ENCODE data around the gene ICAM2.

Gene ICAM2

DNA sequence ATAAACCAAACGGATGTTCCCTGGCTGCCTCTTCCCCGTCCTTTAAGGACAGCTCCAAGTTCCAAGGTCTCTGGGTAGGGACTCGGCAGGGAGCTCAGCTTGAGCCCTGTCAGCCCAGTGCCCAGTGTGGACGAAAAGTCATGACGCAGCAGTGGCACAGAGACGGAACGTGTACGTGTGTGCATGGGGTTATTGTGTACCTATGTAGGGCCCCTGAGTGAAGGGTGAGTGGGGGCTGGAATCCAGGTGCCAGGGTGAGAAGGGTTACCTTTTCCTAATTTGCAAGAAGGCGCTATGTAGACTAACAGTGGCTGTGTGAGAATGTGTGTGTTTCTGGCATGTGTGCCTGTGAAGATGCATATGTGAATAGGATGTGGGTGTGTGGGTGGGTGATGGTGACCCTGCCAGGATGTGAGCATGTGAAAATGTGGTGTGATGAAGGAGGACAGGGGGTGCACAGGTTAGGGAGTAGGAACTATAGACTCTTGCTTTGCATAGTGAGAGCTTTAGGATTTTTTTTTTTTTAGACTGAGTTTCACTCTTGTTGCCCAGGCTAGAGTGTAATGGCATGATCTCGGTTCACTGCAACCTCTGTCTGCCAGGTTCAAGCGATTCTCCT, 53.7 kb downstream of the ICAM2 start:
- no peak overlapping the region for H3K23ac ChIP-seq (ENCODE audit: low read length)
- no peak overlapping the region for H2BK12ac ChIP-seq (ENCODE audit: low read length)
- no peak overlapping the region for H3K9ac ChIP-seq (ENCODE audit: low read length)
- H3K4ac ChIP-seq (ENCODE audit: low read depth, low read length) = no peak overlapping the region
- no peaks in the 10 kb centered on the region for H3K4me1 ChIP-seq (ENCODE audit: control insufficient read depth in 1 of 2, insufficient read depth in 2 of 2, low read length in 2 of 2)
- H3K4me2 ChIP-seq (ENCODE audit: low read length) = no peak overlapping the region
- no peak for DNase-seq
- no peaks in the 10 kb centered on the region for H3K79me2 ChIP-seq (ENCODE audit: control insufficient read depth, insufficient read depth, low read length, poor library complexity)
- no peak overlapping the region for H3K27ac ChIP-seq (ENCODE audit: low read depth, low read length)
- no peaks in the 10 kb centered on the region for H3K36me3 ChIP-seq (ENCODE audit: control insufficient read depth in 1 of 2, insufficient read depth in 2 of 2, low read length in 2 of 2)
- H3K14ac ChIP-seq (ENCODE audit: low read length) = no peak overlapping the region
- H4K91ac ChIP-seq (ENCODE audit: low read depth, low read length) = no peak overlapping the region
- no peak overlapping the region for H4K12ac ChIP-seq (ENCODE audit: low read depth, low read length)
- H4K8ac ChIP-seq (ENCODE audit: low read depth, low read length) = no peak overlapping the region
- H2AFZ ChIP-seq (ENCODE audit: insufficient read depth, low read length, poor library complexity) = no peak overlapping the region
- H3K18ac ChIP-seq (ENCODE audit: low read length) = no peak overlapping the region
- no peak overlapping the region for H2BK120ac ChIP-seq (ENCODE audit: insufficient read depth, low read length, poor library complexity)
- no CpG with 5 or more reads among the region's 11 CpGs for WGBS (ENCODE audit: extremely low coverage, insufficient coverage, insufficient read length)
- no peak overlapping the region for H2BK5ac ChIP-seq (ENCODE audit: low read depth, low read length, poor library complexity)
- H3K27me3 ChIP-seq (ENCODE audit: insufficient read depth, low read length) = no peaks in the 10 kb centered on the region
- no peak overlapping the region for H3K4me3 ChIP-seq (ENCODE audit: low read depth, low read length)
- H3K9me3 ChIP-seq (ENCODE audit: insufficient read depth, low read depth, low read length) = peaks cover 3% of the 10 kb centered on the region
- no peaks in the 10 kb centered on the region for H3K79me1 ChIP-seq (ENCODE audit: low read length)
- no peak overlapping the region for H2AK5ac ChIP-seq (ENCODE audit: low read length)

- H3K36me3 ChIP-seq (ENCODE audit: control insufficient read depth in 1 of 2, insufficient read depth in 2 of 2, low read length in 2 of 2) = no peaks in the 10 kb centered on the region
- no peak overlapping the region for H3K4me2 ChIP-seq (ENCODE audit: low read length)
- H3K4ac ChIP-seq (ENCODE audit: low read depth, low read length) = no peak overlapping the region
- H3K27ac ChIP-seq (ENCODE audit: low read depth, low read length) = no peak overlapping the region
- no peaks in the 10 kb centered on the region for H3K4me1 ChIP-seq (ENCODE audit: control insufficient read depth in 1 of 2, insufficient read depth in 2 of 2, low read length in 2 of 2)
- no peak overlapping the region for H2AFZ ChIP-seq (ENCODE audit: insufficient read depth, low read length, poor library complexity)
- no CpG with 5 or more reads among the region's 4 CpGs for WGBS (ENCODE audit: extremely low coverage, insufficient coverage, insufficient read length)
- H3K14ac ChIP-seq (ENCODE audit: low read length) = no peak overlapping the region
- no peaks in the 10 kb centered on the region for H3K27me3 ChIP-seq (ENCODE audit: insufficient read depth, low read length)
- no peaks in the 10 kb centered on the region for H3K79me2 ChIP-seq (ENCODE audit: control insufficient read depth, insufficient read depth, low read length, poor library complexity)
- H2BK12ac ChIP-seq (ENCODE audit: low read length) = no peak overlapping the region
- H2AK5ac ChIP-seq (ENCODE audit: low read length) = no peak overlapping the region
- H3K9ac ChIP-seq (ENCODE audit: low read length) = no peak overlapping the region
- no peak overlapping the region for H4K91ac ChIP-seq (ENCODE audit: low read depth, low read length)
- no peak for DNase-seq
- peaks cover 4% of the 10 kb centered on the region for H3K9me3 ChIP-seq (ENCODE audit: insufficient read depth, low read depth, low read length)
- no peak overlapping the region for H3K23ac ChIP-seq (ENCODE audit: low read length)
- H2BK5ac ChIP-seq (ENCODE audit: low read depth, low read length, poor library complexity) = no peak overlapping the region
- no peak overlapping the region for H3K4me3 ChIP-seq (ENCODE audit: low read depth, low read length)
- no peak overlapping the region for H4K12ac ChIP-seq (ENCODE audit: low read depth, low read length)
- H3K79me1 ChIP-seq (ENCODE audit: low read length) = no peaks in the 10 kb centered on the region
- no peak overlapping the region for H4K8ac ChIP-seq (ENCODE audit: low read depth, low read length)
- H2BK120ac ChIP-seq (ENCODE audit: insufficient read depth, low read length, poor library complexity) = no peak overlapping the region
- no peak overlapping the region for H3K18ac ChIP-seq (ENCODE audit: low read length)
Observed at GRCh38 chr17:63963123-63963522, 57.3 kb downstream of the ICAM2 start.

DNA sequence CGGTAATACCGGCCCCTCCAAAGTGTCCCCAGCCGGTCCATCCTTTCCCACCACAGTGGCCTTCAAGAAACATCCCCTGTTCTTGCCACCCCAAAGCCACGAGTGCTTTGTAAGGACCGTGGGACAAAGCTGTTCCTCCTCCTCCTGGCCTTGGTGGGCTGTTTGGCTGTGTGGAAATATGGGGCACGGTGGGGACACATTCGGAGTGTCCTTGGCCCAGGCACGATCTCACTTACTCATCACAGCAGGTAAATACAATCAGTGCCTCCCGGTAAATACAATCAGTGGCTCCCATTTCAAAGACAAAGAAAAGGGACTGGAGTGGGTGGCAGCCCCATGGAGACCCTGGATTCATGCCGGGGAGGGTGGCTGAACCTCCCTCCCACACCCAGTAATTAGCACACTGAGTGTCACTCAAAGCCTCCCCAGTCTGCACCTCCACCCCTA, 58.1 kb downstream of the ICAM2 start:
- Histone ChIP-seq H4K91ac (ENCODE audit: low read depth, low read length) (no peak overlapping the region), H3K27me3 (ENCODE audit: insufficient read depth, low read length) (no peaks in the 10 kb centered on the region)
- no CpG with 5 or more reads among the region's 10 CpGs for WGBS (ENCODE audit: extremely low coverage, insufficient coverage, insufficient read length)

GRCh38 chr17:63961355-63962212, 58.8 kb downstream of the ICAM2 start:
- WGBS (ENCODE audit: extremely low coverage, insufficient coverage, insufficient read length) = no CpG with 5 or more reads among the region's 37 CpGs
- Histone ChIP-seq H3K9ac (ENCODE audit: low read length) (no peak overlapping the region), H4K12ac (ENCODE audit: low read depth, low read length) (no peak overlapping the region), H3K18ac (ENCODE audit: low read length) (no peak overlapping the region), H3K36me3 (ENCODE audit: control insufficient read depth in 1 of 2, insufficient read depth in 2 of 2, low read length in 2 of 2) (no peaks in the 10 kb centered on the region), H2BK12ac (ENCODE audit: low read length) (no peak overlapping the region), H2BK120ac (ENCODE audit: insufficient read depth, low read length, poor library complexity) (no peak overlapping the region), H3K4me2 (ENCODE audit: low read length) (no peak overlapping the region), H4K91ac (ENCODE audit: low read depth, low read length) (no peak overlapping the region), H2BK5ac (ENCODE audit: low read depth, low read length, poor library complexity) (no peak overlapping the region), H3K27ac (ENCODE audit: low read depth, low read length) (no peak overlapping the region), H3K4me3 (ENCODE audit: low read depth, low read length) (no peak overlapping the region), H3K4ac (ENCODE audit: low read depth, low read length) (no peak overlapping the region), H3K79me1 (ENCODE audit: low read length) (no peaks in the 10 kb centered on the region), H3K27me3 (ENCODE audit: insufficient read depth, low read length) (no peaks in the 10 kb centered on the region), H3K9me3 (ENCODE audit: insufficient read depth, low read depth, low read length) (peaks cover 4% of the 10 kb centered on the region), H2AFZ (ENCODE audit: insufficient read depth, low read length, poor library complexity) (no peak overlapping the region), H3K79me2 (ENCODE audit: control insufficient read depth, insufficient read depth, low read length, poor library complexity) (no peaks in the 10 kb centered on the region), H3K23ac (ENCODE audit: low read length) (no peak overlapping the region), H3K14ac (ENCODE audit: low read length) (no peak overlapping the region), H3K4me1 (ENCODE audit: control insufficient read depth in 1 of 2, insufficient read depth in 2 of 2, low read length in 2 of 2) (no peaks in the 10 kb centered on the region), H2AK5ac (ENCODE audit: low read length) (no peak overlapping the region), H4K8ac (ENCODE audit: low read depth, low read length) (no peak overlapping the region)
- DNase-seq = peak; percentile 13 to 44

More for the DNA sequence above, 58.1 kb downstream of the ICAM2 start:
- Histone ChIP-seq H3K18ac (ENCODE audit: low read length) (no peak overlapping the region), H4K12ac (ENCODE audit: low read depth, low read length) (no peak overlapping the region), H3K27ac (ENCODE audit: low read depth, low read length) (no peak overlapping the region), H3K4me3 (ENCODE audit: low read depth, low read length) (no peak overlapping the region), H2AK5ac (ENCODE audit: low read length) (no peak overlapping the region), H4K8ac (ENCODE audit: low read depth, low read length) (no peak overlapping the region), H3K9me3 (ENCODE audit: insufficient read depth, low read depth, low read length) (peaks cover 1% of the 10 kb centered on the region), H3K36me3 (ENCODE audit: control insufficient read depth in 1 of 2, insufficient read depth in 2 of 2, low read length in 2 of 2) (no peaks in the 10 kb centered on the region), H3K79me2 (ENCODE audit: control insufficient read depth, insufficient read depth, low read length, poor library complexity) (no peaks in the 10 kb centered on the region), H2BK5ac (ENCODE audit: low read depth, low read length, poor library complexity) (no peak overlapping the region), H3K4ac (ENCODE audit: low read depth, low read length) (no peak overlapping the region), H3K23ac (ENCODE audit: low read length) (no peak overlapping the region), H3K4me1 (ENCODE audit: control insufficient read depth in 1 of 2, insufficient read depth in 2 of 2, low read length in 2 of 2) (no peaks in the 10 kb centered on the region), H3K9ac (ENCODE audit: low read length) (no peak overlapping the region), H3K79me1 (ENCODE audit: low read length) (no peaks in the 10 kb centered on the region), H2BK120ac (ENCODE audit: insufficient read depth, low read length, poor library complexity) (no peak overlapping the region), H3K4me2 (ENCODE audit: low read length) (no peak overlapping the region), H2AFZ (ENCODE audit: insufficient read depth, low read length, poor library complexity) (no peak overlapping the region), H2BK12ac (ENCODE audit: low read length) (no peak overlapping the region), H3K14ac (ENCODE audit: low read length) (no peak overlapping the region)
- no peak for DNase-seq

Measured in trophoblast cell (in vitro differentiated cells and primary cell).